CD1c-positive myeloid dendritic cell (primary cell): ENCODE data around the gene FNDC3A.

Source experiments
- DNase-seq: peaks from one replicate; pipeline ENCODE4 v3.0.0-alpha.2; 2016; ENCODE audit errors: extremely low spot score

The FNDC3A gene

DNA sequence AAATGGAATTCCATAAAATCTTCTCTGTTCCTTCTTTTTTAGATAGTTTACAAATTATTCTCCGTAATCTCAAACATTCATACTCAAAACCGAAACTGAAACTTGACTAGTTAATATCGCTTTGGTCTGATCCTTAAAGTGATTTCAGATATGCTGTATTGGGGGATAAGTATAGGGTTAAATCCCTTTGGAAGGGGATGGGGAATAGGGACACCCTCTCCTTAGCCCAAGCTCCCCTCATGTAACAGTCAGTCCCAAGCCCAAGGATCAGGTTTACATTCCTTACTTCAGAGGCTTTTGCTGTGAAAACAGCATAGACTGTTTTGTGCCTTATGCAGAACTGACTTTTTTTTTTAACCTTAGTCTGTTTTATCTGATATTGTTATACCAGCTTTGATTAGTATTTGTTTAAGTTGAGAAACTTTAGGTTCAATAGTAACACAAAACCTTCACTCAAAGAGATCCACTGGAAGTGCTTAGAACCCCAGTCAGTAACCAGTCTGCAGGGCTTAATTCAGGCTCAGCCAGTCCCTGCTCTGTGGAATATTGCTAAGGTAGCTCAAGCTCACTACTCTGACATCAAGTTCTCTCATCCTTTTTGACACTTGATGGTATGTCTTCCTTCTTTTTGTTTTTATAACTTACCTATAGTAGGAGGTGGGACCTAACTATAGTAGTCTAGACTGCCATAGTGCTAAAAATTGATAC is 282.5 kb downstream of the FNDC3A start:
- peak; percentile 16 for DNase-seq
